ENCODE measurements around the gene BBS9. TPM values are rescaled to one million over a fixed set of nuclear protein-coding genes. Genes with fewer than 3 reads are reported as not detected.

BBS9 gene
- total and polyA plus RNA-seq, 2 experiments from 2014 or later, result 27.2 to 66.1 TPM

GRCh38 chr7:33410266-33410665, 280.9 kb downstream of the BBS9 start (continued):
- TF ChIP-seq ZNF462 (CRISPR knock-in tag; IDR thresholded peaks at IDR 0.05), result no peak
- no peak for TF ChIP-seq POLR2AphosphoS5 (IDR thresholded peaks at IDR 0.05; ENCODE audit: low read depth)
- TF ChIP-seq ETS1 (IDR thresholded peaks at IDR 0.05), result no peak

GRCh38 chr7:33411020-33411419, 281.7 kb downstream of the BBS9 start:
- ATAC-seq, result no peak
- Mint-ChIP-seq H3K4me1 (no peaks in the 10 kb centered on the region), H3K27ac (no peak overlapping the region), H3K4me3 (no peak overlapping the region), H3K9me3 (peaks cover 37% of the 10 kb centered on the region), H3K27me3 (ENCODE audit: insufficient read depth, low read depth, poor library complexity) (no peaks in the 10 kb centered on the region), H3K36me3 (ENCODE audit: low read depth) (peaks cover 41% of the 10 kb centered on the region)
- Histone ChIP-seq H3K4me3 (no peak overlapping the region), H3F3A (replicated peaks; ENCODE audit: low read depth) (no peaks in the 10 kb centered on the region), H4K20me1 (replicated peaks; ENCODE audit: insufficient read depth) (no peaks in the 10 kb centered on the region), H3K27ac (ENCODE audit: low read depth) (no peak overlapping the region), H3K9me2 (ENCODE audit: insufficient read depth) (no peaks in the 10 kb centered on the region), H2AFZ (no peak overlapping the region), H3K4me1 (ENCODE audit: insufficient read depth) (no peaks in the 10 kb centered on the region), H3K36me3 (ENCODE audit: insufficient read depth) (peaks cover 14% of the 10 kb centered on the region; the same call in 1 of the 2 replicates), H3K79me2 (replicated peaks; ENCODE audit: insufficient read depth) (no peaks in the 10 kb centered on the region; the same call in 1 of the 2 replicates), H3K27me3 (ENCODE audit: insufficient read depth) (no peaks in the 10 kb centered on the region), H3K4me2 (no peak overlapping the region)
- DNase-seq (ENCODE audit: low spot score), result no peak
- no peak for TF ChIP-seq CTCF (conservative IDR thresholded peaks at IDR 0.05; ENCODE audit: low read depth in 2 of 2)
- no peak for TF ChIP-seq CREB1 (CRISPR knock-in tag; IDR thresholded peaks at IDR 0.05; ENCODE audit: low read depth)
- no peak for TF ChIP-seq ZNF462 (CRISPR knock-in tag; IDR thresholded peaks at IDR 0.05)
- TF ChIP-seq POLR2AphosphoS5 (IDR thresholded peaks at IDR 0.05; ENCODE audit: low read depth), result no peak

Measured in GM23338 (cell line).